ENCODE measurements around the gene PINK1.

Gene PINK1

GRCh38 chr1:20643080-20643479 is 9.8 kb downstream of the PINK1 start:
- Mint-ChIP-seq H3K36me3 (ENCODE audit: low read depth) (peaks cover 88% of the 10 kb centered on the region), H3K27ac (no peak overlapping the region), H3K4me3 (no peak overlapping the region), H3K4me1 (ENCODE audit: low read depth) (peaks cover 11% of the 10 kb centered on the region), H3K27me3 (no peaks in the 10 kb centered on the region), H3K9me3 (no peaks in the 10 kb centered on the region)
- intact Hi-C loops (cut with micrococcal nuclease) = no loop called here

GRCh38 chr1:20644416-20644815 is 11.2 kb downstream of the PINK1 start:
- Mint-ChIP-seq H3K27me3 (no peaks in the 10 kb centered on the region), H3K36me3 (ENCODE audit: low read depth) (peaks cover 88% of the 10 kb centered on the region), H3K4me1 (ENCODE audit: low read depth) (peaks cover 11% of the 10 kb centered on the region), H3K9me3 (no peaks in the 10 kb centered on the region), H3K27ac (no peak overlapping the region), H3K4me3 (no peak overlapping the region)
- intact Hi-C loops (cut with micrococcal nuclease) = no loop called here

- no peaks in the 10 kb centered on the region for H3K27me3 Mint-ChIP-seq
- H3K27ac Mint-ChIP-seq = no peak overlapping the region
- H3K4me3 Mint-ChIP-seq = no peak overlapping the region
- intact Hi-C loops (cut with micrococcal nuclease) = no loop called here
- no peaks in the 10 kb centered on the region for H3K9me3 Mint-ChIP-seq
- H3K4me1 Mint-ChIP-seq (ENCODE audit: low read depth) = peaks cover 7% of the 10 kb centered on the region
- H3K36me3 Mint-ChIP-seq (ENCODE audit: low read depth) = peaks cover 88% of the 10 kb centered on the region
Measured at GRCh38 chr1:20645414-20645813, 12.2 kb downstream of the PINK1 start.

GRCh38 chr1:20648438-20648837 is 15.2 kb downstream of the PINK1 start:
- no peaks in the 10 kb centered on the region for H3K27me3 Mint-ChIP-seq
- no peak overlapping the region for H3K27ac Mint-ChIP-seq
- H3K9me3 Mint-ChIP-seq = no peaks in the 10 kb centered on the region
- intact Hi-C loops (cut with micrococcal nuclease) = no loop called here
- H3K4me3 Mint-ChIP-seq = no peak overlapping the region
- peaks cover 90% of the 10 kb centered on the region for H3K36me3 Mint-ChIP-seq (ENCODE audit: low read depth)
- peaks cover 6% of the 10 kb centered on the region for H3K4me1 Mint-ChIP-seq (ENCODE audit: low read depth)

- intact Hi-C loops (cut with micrococcal nuclease) = no loop called here
Measured at GRCh38 chr1:20648946-20649345, 15.7 kb downstream of the PINK1 start.

GRCh38 chr1:20652300-20652699 is 19.0 kb downstream of the PINK1 start:
- Mint-ChIP-seq H3K4me1 (ENCODE audit: low read depth) (peaks cover 6% of the 10 kb centered on the region), H3K27me3 (no peaks in the 10 kb centered on the region), H3K9me3 (no peaks in the 10 kb centered on the region), H3K4me3 (no peak overlapping the region), H3K36me3 (ENCODE audit: low read depth) (peaks cover 100% of the 10 kb centered on the region), H3K27ac (no peak overlapping the region)
- intact Hi-C loops (cut with micrococcal nuclease) = no loop called here

More at GRCh38 chr1:20648946-20649345, 15.7 kb downstream of the PINK1 start:
- H3K36me3 Mint-ChIP-seq (ENCODE audit: low read depth) = peaks cover 93% of the 10 kb centered on the region
- no peaks in the 10 kb centered on the region for H3K9me3 Mint-ChIP-seq
- no peaks in the 10 kb centered on the region for H3K27me3 Mint-ChIP-seq
- H3K27ac Mint-ChIP-seq = no peak overlapping the region
- H3K4me1 Mint-ChIP-seq (ENCODE audit: low read depth) = peaks cover 6% of the 10 kb centered on the region
- H3K4me3 Mint-ChIP-seq = no peak overlapping the region

- Mint-ChIP-seq H3K4me1 (ENCODE audit: low read depth) (peaks cover 10% of the 10 kb centered on the region), H3K4me3 (no peak overlapping the region), H3K27me3 (no peaks in the 10 kb centered on the region), H3K27ac (no peak overlapping the region), H3K36me3 (ENCODE audit: low read depth) (peaks cover 100% of the 10 kb centered on the region), H3K9me3 (no peaks in the 10 kb centered on the region)
- intact Hi-C loops (cut with micrococcal nuclease) = no loop called here
Measured at GRCh38 chr1:20654104-20654690, 20.9 kb downstream of the PINK1 start.

GRCh38 chr1:20657024-20657423 is 23.8 kb downstream of the PINK1 start:
- intact Hi-C loops (cut with micrococcal nuclease) = no loop called here
- peaks cover 95% of the 10 kb centered on the region for H3K36me3 Mint-ChIP-seq (ENCODE audit: low read depth)
- H3K27me3 Mint-ChIP-seq = no peaks in the 10 kb centered on the region
- H3K4me1 Mint-ChIP-seq (ENCODE audit: low read depth) = peaks cover 27% of the 10 kb centered on the region
- no peak overlapping the region for H3K27ac Mint-ChIP-seq
- H3K9me3 Mint-ChIP-seq = no peaks in the 10 kb centered on the region
- H3K4me3 Mint-ChIP-seq = no peak overlapping the region

- Mint-ChIP-seq H3K27me3 (no peaks in the 10 kb centered on the region), H3K4me3 (no peak overlapping the region), H3K27ac (no peak overlapping the region), H3K4me1 (ENCODE audit: low read depth) (peaks cover 36% of the 10 kb centered on the region), H3K9me3 (no peaks in the 10 kb centered on the region), H3K36me3 (ENCODE audit: low read depth) (peaks cover 82% of the 10 kb centered on the region)
- intact Hi-C loops (cut with micrococcal nuclease) = no loop called here
Measured at GRCh38 chr1:20658166-20658915, 25.1 kb downstream of the PINK1 start.

- peak overlapping the region; percentile 90 for H3K4me3 Mint-ChIP-seq
- no peaks in the 10 kb centered on the region for H3K27me3 Mint-ChIP-seq
- peak overlapping the region; percentile 96 for H3K27ac Mint-ChIP-seq
- H3K36me3 Mint-ChIP-seq (ENCODE audit: low read depth) = peaks cover 62% of the 10 kb centered on the region
- peaks cover 36% of the 10 kb centered on the region for H3K4me1 Mint-ChIP-seq (ENCODE audit: low read depth)
- no peaks in the 10 kb centered on the region for H3K9me3 Mint-ChIP-seq
- intact Hi-C loops (cut with micrococcal nuclease) = no loop called here
Measured at GRCh38 chr1:20660363-20660762, 27.1 kb downstream of the PINK1 start.

- Mint-ChIP-seq H3K27me3 (no peaks in the 10 kb centered on the region), H3K4me1 (ENCODE audit: low read depth) (peaks cover 36% of the 10 kb centered on the region), H3K27ac (peak overlapping the region; percentile 96), H3K4me3 (peak overlapping the region; percentile 90), H3K9me3 (no peaks in the 10 kb centered on the region), H3K36me3 (ENCODE audit: low read depth) (peaks cover 57% of the 10 kb centered on the region)
- intact Hi-C loops (cut with micrococcal nuclease) = no loop called here
Measured at GRCh38 chr1:20660847-20661206, 27.6 kb downstream of the PINK1 start.

GRCh38 chr1:20661207-20662109 is 28.2 kb downstream of the PINK1 start, which contains the start of gene DDOST:
Gene DDOST (minus strand): TSS chr1:20661369. CDS start chr1:20661350, 19 bp downstream.
- Mint-ChIP-seq H3K4me1 (ENCODE audit: low read depth) (peaks cover 36% of the 10 kb centered on the region), H3K27me3 (no peaks in the 10 kb centered on the region), H3K27ac (peak within 1 kb of the TSS; percentile 96), H3K9me3 (peaks cover under 1% of the 10 kb centered on the region), H3K36me3 (ENCODE audit: low read depth) (peaks cover 51% of the 10 kb centered on the region), H3K4me3 (peak within 1 kb of the TSS; percentile 90)
- intact Hi-C loops (cut with micrococcal nuclease) = no loop called here

GRCh38 chr1:20662110-20662475 is 28.8 kb downstream of the PINK1 start:
- Mint-ChIP-seq H3K27ac (peak overlapping the region; percentile 96), H3K27me3 (no peaks in the 10 kb centered on the region), H3K4me1 (ENCODE audit: low read depth) (peaks cover 37% of the 10 kb centered on the region), H3K9me3 (peaks cover 6% of the 10 kb centered on the region), H3K36me3 (ENCODE audit: low read depth) (peaks cover 44% of the 10 kb centered on the region), H3K4me3 (peak overlapping the region; percentile 90)
- intact Hi-C loops (cut with micrococcal nuclease) = no loop called here

- no peak overlapping the region for H3K4me3 Mint-ChIP-seq
- H3K27ac Mint-ChIP-seq = peak overlapping the region; percentile 30
- no peaks in the 10 kb centered on the region for H3K27me3 Mint-ChIP-seq
- H3K36me3 Mint-ChIP-seq (ENCODE audit: low read depth) = peaks cover 32% of the 10 kb centered on the region
- H3K4me1 Mint-ChIP-seq (ENCODE audit: low read depth) = peaks cover 33% of the 10 kb centered on the region
- intact Hi-C loops (cut with micrococcal nuclease) = no loop called here
- peaks cover 8% of the 10 kb centered on the region for H3K9me3 Mint-ChIP-seq
Measured at GRCh38 chr1:20663365-20663764, 30.1 kb downstream of the PINK1 start.

Data from dendritic cell treated with granulocyte-macrophage colony-stimulating factor and Interleukin-4, amounts not matched to agents 40 ng/mL and 50 ng/mL, for 4 days (primary cell).